22Rv1 (cell line): Measurements from ENCODE around the gene RNF114.

ENCODE experiments used
- CTCF ChIP-seq: fragments of 450-650 bp; IDR thresholded peaks from 2 replicates; pipeline ENCODE4 v1.5.1; 2017; ENCODE audit warnings: mild to moderate bottlenecking
- ZFX ChIP-seq: fragments of 450-650 bp; IDR thresholded peaks from 2 replicates; pipeline ENCODE4 v1.6.1; 2017; ENCODE audit warnings: antibody characterized with exemption, borderline replicate concordance

- TF ChIP-seq CTCF: no peak
- no peak for TF ChIP-seq ZFX
These were observed 7.1 kb upstream of the RNF114 start for GRCh38 chr20:49929142-49929494.
